Measurements from ENCODE around the gene COG1. TPM values are rescaled to one million over a fixed set of nuclear protein-coding genes. Genes with fewer than 3 reads are reported as not detected.

Gene COG1
- total RNA-seq, 2 experiments from 2014 or later = 38.3 to 44.1 TPM

Other genes starting within 250 kb of the COG1 start
- 22.7 and 25.6 TPM in 2 replicates for gene SLC39A11, start 100.4 kb upstream of the COG1 start, total RNA-seq (2014; rRNA removed; shearing (Covaris generic))
- gene SLC39A11, start 100.4 kb upstream of the COG1 start, total RNA-seq (2022) = 40.0 and 51.5 TPM in 2 replicates
- gene SSTR2, start 28.0 kb upstream of the COG1 start, total RNA-seq (2014; rRNA removed; shearing (Covaris generic)) = not detected in 2 replicates
- gene SSTR2, start 28.0 kb upstream of the COG1 start, total RNA-seq (2022) = not detected in 2 replicates
- gene CPSF4L, start 68.8 kb downstream of the COG1 start, total RNA-seq (2014; rRNA removed; shearing (Covaris generic)) = not detected in 2 replicates
- not detected in 2 replicates for gene CPSF4L, start 68.8 kb downstream of the COG1 start, total RNA-seq (2022)
- not detected in 2 replicates for gene CDC42EP4, start 118.9 kb downstream of the COG1 start, total RNA-seq (2014; rRNA removed; shearing (Covaris generic))
- not detected in 2 replicates for gene CDC42EP4, start 118.9 kb downstream of the COG1 start, total RNA-seq (2022)